HepG2 (cell line): ENCODE measurements around the gene AFF2. TPM values are rescaled to one million over a fixed set of nuclear protein-coding genes. Genes with fewer than 3 reads are reported as not detected.

Experiments
- ATAC-seq: fragments of 200-7000 bp; cut with Tn5 transposase; 3 replicates; pipeline ENCODE4 v1.9.1; 2020; ENCODE audit warnings: mild to moderate bottlenecking, moderate library complexity
- BruUV-seq: library from RNA; stranded (reverse); fragments of 400-500 nt; replicated peaks from 2 replicates; lab custom pipeline; 2021; lab: Mats Ljungman, UMichigan
- CTCF ChIA-PET: fragments of 300-600 bp; formaldehyde crosslinking; extraction: SDS; loops from one replicate; lab custom pipeline; 2021; ENCODE audit warnings: low total read pairs, inconsistent platforms, low intra/inter-chr PET ratio; lab: Yijun Ruan, JAX
- POLR2A ChIA-PET: fragments of 350-600 bp; sonication (Branson Sonifier 250); formaldehyde crosslinking; loops from one replicate; lab custom pipeline; 2020; ENCODE audit warnings: antibody characterized with exemption, inconsistent platforms; lab: Yijun Ruan, JAX
- DNase-seq: peaks from one replicate; pipeline ENCODE4 v3.0.0-alpha.2; 2015; ENCODE audit warnings: low spot score
- FAIRE-seq: peaks from 3 replicates; lab custom pipeline; 2011; peaks lifted over from hg19 to GRCh38; lab: Jason Lieb, UNC
- H2AFZ ChIP-seq: one replicate; pipeline ENCODE4 v1.6.1; 2011; ENCODE audit warnings: low read length, inconsistent platforms
- H3K27ac ChIP-seq: fragments of 300-600 bp; 3 replicates; pipeline ENCODE4 v1.8.0; 2011; ENCODE audit warnings: mixed run types, mild to moderate bottlenecking, mixed read lengths, low read length, inconsistent platforms; ENCODE audit not compliant: insufficient read depth; ENCODE audit errors: extremely low read length
- H3K27me3 ChIP-seq, 2 experiments: fragments of 200-600 bp in 1 of 2; 2 replicates in 1 of 2; 3 replicates in 1 of 2; pipeline versions ENCODE4 v1.6.0 to v1.8.0; 2011; ENCODE audit warnings: low read length in 2 of 2, mild to moderate bottlenecking in 2 of 2, moderate library complexity in 2 of 2, inconsistent platforms in 1 of 2; ENCODE audit not compliant: insufficient read depth in 2 of 2, control insufficient read depth in 1 of 2
- H3K36me3 ChIP-seq, 2 experiments: fragments of 200-600 bp in 1 of 2; replicated peaks in 1 of 2; 2 replicates in 1 of 2; 3 replicates in 1 of 2; pipeline versions ENCODE4 v1.5.1 to v1.8.0; 2011; ENCODE audit warnings: low read length in 2 of 2, inconsistent platforms in 1 of 2; ENCODE audit not compliant: insufficient read depth in 2 of 2, control insufficient read depth in 1 of 2
- H3K4me1 ChIP-seq: 2 replicates; pipeline ENCODE4 v1.5.1; 2012; ENCODE audit warnings: low read length, inconsistent platforms; ENCODE audit not compliant: insufficient read depth
- H3K4me2 ChIP-seq: 2 replicates; pipeline ENCODE4 v1.6.0; 2011; ENCODE audit warnings: low read depth, low read length, inconsistent platforms
- H3K4me3 ChIP-seq, 3 experiments: fragments of 200-600 bp in 1 of 3; sonication (generic), shearing (Covaris generic) in 1 of 3; replicated peaks in 1 of 3; 2 replicates each; pipeline ENCODE4 v1.5.1; 2011 to 2016; ENCODE audit warnings: low read length in 3 of 3, inconsistent platforms in 2 of 3, low read depth in 2 of 3, mild to moderate bottlenecking in 2 of 3, control low read depth in 1 of 3, mixed read lengths in 1 of 3; ENCODE audit not compliant: insufficient read depth in 1 of 3
- H3K79me2 ChIP-seq: one replicate; pipeline ENCODE4 v1.6.1; 2011; ENCODE audit warnings: low read length, inconsistent platforms; ENCODE audit not compliant: insufficient read depth
- H3K9ac ChIP-seq: 2 replicates; pipeline ENCODE4 v1.6.0; 2011; ENCODE audit warnings: mild to moderate bottlenecking, low read depth, low read length, inconsistent platforms; ENCODE audit not compliant: insufficient read depth
- H3K9me3 ChIP-seq: 2 replicates; pipeline ENCODE4 v1.5.1; 2012; ENCODE audit warnings: mild to moderate bottlenecking, low read length
- H4K20me1 ChIP-seq: 2 replicates; pipeline ENCODE4 v1.6.0; 2011; ENCODE audit warnings: inconsistent platforms, mild to moderate bottlenecking, low read length, moderate library complexity; ENCODE audit not compliant: insufficient read depth
- HNF4G ChIP-seq, 2 experiments: sonication (generic) in 1 of 2; formaldehyde crosslinking in 1 of 2; IDR thresholded peaks; 2 replicates each; pipeline versions ENCODE4 v1.4.0 to v1.6.1; 2011 to 2020; ENCODE audit warnings: borderline replicate concordance in 2 of 2, low read depth in 2 of 2, mild to moderate bottlenecking in 2 of 2, low read length in 1 of 2, missing genetic modification reagents in 1 of 2, moderate library complexity in 1 of 2
- KMT2A ChIP-seq: sonication (generic); formaldehyde crosslinking; IDR thresholded peaks from 2 replicates; pipeline ENCODE4 v1.4.0; 2020; ENCODE audit warnings: missing genetic modification reagents
- PBX2 ChIP-seq: IDR thresholded peaks from 2 replicates; pipeline ENCODE4 v1.6.1; 2016; ENCODE audit warnings: control low read depth
- SMAD3 ChIP-seq: sonication (generic); formaldehyde crosslinking; IDR thresholded peaks from 2 replicates; pipeline ENCODE4 v1.4.0; 2020; ENCODE audit warnings: missing genetic modification reagents
- ZNF484 ChIP-seq: sonication (generic); formaldehyde crosslinking; IDR thresholded peaks from 2 replicates; pipeline ENCODE4 v1.5.1; 2020; ENCODE audit warnings: mild to moderate bottlenecking, low read depth, missing genetic modification reagents, borderline replicate concordance
- ZNF678 ChIP-seq: sonication (generic); formaldehyde crosslinking; IDR thresholded peaks from 2 replicates; pipeline ENCODE4 v1.4.0; 2020; ENCODE audit warnings: mild to moderate bottlenecking, missing genetic modification reagents
- ZSCAN5A ChIP-seq: sonication (generic); formaldehyde crosslinking; IDR thresholded peaks from 2 replicates; pipeline ENCODE4 v1.8.0; 2022; ENCODE audit warnings: mild to moderate bottlenecking, missing genetic modification reagents, borderline replicate concordance
- WGBS: methylation state at CpG from one replicate; pipeline ENCODE4 v1.1.6; 2017; ENCODE audit warnings: low lambda C conversion rate; 5-methylcytosine and 5-hydroxymethylcytosine counted together
- in situ Hi-C: cut with HindIII; loops from 2 replicates; pipeline ENCODE4 v1.10.0; 2017; ENCODE audit warnings: low pct_unique_long_range_greater_than_20kb; ENCODE audit not compliant: extremely low pct_ligation_motif_present
- intact Hi-C: fragments of 100-400 bp; cut with micrococcal nuclease; formaldehyde crosslinking; loops from one replicate; pipeline ENCODE4 v1.10.0; 2022; ENCODE audit not compliant: unreplicated experiment
- polyA plus RNA-seq, 8 experiments: library from polyadenylated mRNA; depleted of rRNA in 3 of 8; stranded (reverse) in 7 of 8; unstranded in 1 of 8; fragments of >200 nt; fragmentation: Illumina TruSeq in 4 of 8; extraction: Trizol in 4 of 8; gene quantifications; 2 replicates each; pipeline versions ENCODE4 v1.2.1 to v1.2.3, GENCODE V29; 2011 to 2016; ENCODE audit warnings: low read depth in 4 of 8, missing spikeins in 1 of 8, mixed read lengths in 1 of 8; ENCODE audit not compliant: insufficient read depth in 1 of 8
- total RNA-seq, 5 experiments: library from RNA; depleted of rRNA; stranded (reverse); fragments of >200 nt; fragmentation: Illumina TruSeq; extraction: Trizol; gene quantifications; 2 replicates each; pipeline ENCODE4 v1.2.3, GENCODE V29; 2016; ENCODE audit warnings: low read depth in 1 of 5

Gene AFF2
- total and polyA plus RNA-seq, 2 of the 13 experiments (the other 11 are each of a cell fraction or from before 2014, with no cell fraction given), result not detected

- Histone ChIP-seq H3K36me3 (no peaks in the 10 kb centered on the region), H3K9ac (no peak overlapping the region), H3K4me2 (no peak overlapping the region), H3K27ac (no peak overlapping the region)
- no CpG with 5 or more reads among the region's 1 CpG for WGBS
- POLR2A ChIA-PET, result no interaction called here
- no peak for FAIRE-seq
- BruUV-seq, result no TSS peak
- TF ChIP-seq ZNF484 (CRISPR knock-in tag) (no peak), HNF4G (IDR thresholded peaks at IDR 0.05; ENCODE audit: borderline replicate concordance, low read depth, low read length) (no peak), HNF4G (CRISPR knock-in tag; IDR thresholded peaks at IDR 0.05; ENCODE audit: borderline replicate concordance, low read depth) (no peak), ZNF678 (CRISPR knock-in tag) (no peak), KMT2A (CRISPR knock-in tag) (no peak), SMAD3 (no peak), PBX2 (CRISPR knock-in tag) (no peak)
- TF ChIP-seq, all 625 proteins: peak for 0
- Histone ChIP-seq H4K20me1 (no peaks in the 10 kb centered on the region), H3K4me1 (no peaks in the 10 kb centered on the region), H3K79me2 (no peaks in the 10 kb centered on the region), H3K4me3 (no peak overlapping the region), H3K27me3 (no peaks in the 10 kb centered on the region), H3K9me3 (no peaks in the 10 kb centered on the region), H2AFZ (no peak overlapping the region)
- ATAC-seq (no peak), DNase-seq (no peak)
- in situ Hi-C loops (no loop called here), intact Hi-C loops (no loop called here)
- CTCF ChIA-PET, result no interaction called here
Measured at GRCh38 chrX:148958901-148959300, 458.5 kb downstream of the AFF2 start.

GRCh38 chrX:148960060-148960459, 459.6 kb downstream of the AFF2 start:
- Histone ChIP-seq H3K79me2 (no peaks in the 10 kb centered on the region), H3K9me3 (no peaks in the 10 kb centered on the region), H4K20me1 (no peaks in the 10 kb centered on the region), H3K27ac (no peak overlapping the region), H3K36me3 (no peaks in the 10 kb centered on the region), H2AFZ (no peak overlapping the region), H3K4me1 (no peaks in the 10 kb centered on the region), H3K4me3 (no peak overlapping the region), H3K4me2 (no peak overlapping the region), H3K27me3 (no peaks in the 10 kb centered on the region), H3K9ac (no peak overlapping the region)
- no TSS peak for BruUV-seq
- DNase-seq (no peak), FAIRE-seq (no peak), ATAC-seq (no peak)
- intact Hi-C loops (no loop called here), in situ Hi-C loops (no loop called here)
- WGBS, result 20% methylated on average over 1 of the region's 1 CpG
- ChIA-PET POLR2A (no interaction called here), CTCF (no interaction called here)
- TF ChIP-seq ZSCAN5A (CRISPR knock-in tag), result no peak
